K562 (cell line): Measurements from ENCODE around the gene ORAI1. TPM values are rescaled to one million over a fixed set of nuclear protein-coding genes. Genes with fewer than 3 reads are reported as not detected.
A peak's percentile ranks its signal among the peaks of the same experiment; 100 is the strongest.

Experiments
- CGGBP1 ChIP-seq: fragments of 250-450 bp; sonication (Bioruptor Pico); IDR thresholded peaks from 2 replicates; pipeline ENCODE4 v1.9.0; 2021; ENCODE audit warnings: mild to moderate bottlenecking
- NONO ChIP-seq, 2 experiments: fragments of 200-400 bp in 1 of 2; fragments of 450-650 bp in 1 of 2; formaldehyde crosslinking in 1 of 2; IDR thresholded peaks; 2 replicates each; pipeline ENCODE4 v1.6.1; 2017; ENCODE audit warnings: low read depth in 2 of 2, mild to moderate bottlenecking in 2 of 2, moderate library complexity in 2 of 2, low read length in 1 of 2
- TAF1 ChIP-seq: IDR thresholded peaks from 2 replicates; pipeline ENCODE4 v1.6.1; 2011; ENCODE audit warnings: mild to moderate bottlenecking, low read length, moderate library complexity; ENCODE audit not compliant: insufficient read depth, control insufficient read depth, severe bottlenecking; ENCODE audit errors: extremely low read depth
- THRA ChIP-seq: fragments of 450-650 bp; IDR thresholded peaks from 2 replicates; pipeline ENCODE4 v1.6.1; 2017; ENCODE audit warnings: mild to moderate bottlenecking, moderate library complexity
- THRAP3 ChIP-seq: fragments of 450-650 bp; IDR thresholded peaks from 2 replicates; pipeline ENCODE4 v1.6.1; 2016; ENCODE audit warnings: mild to moderate bottlenecking, inconsistent platforms, borderline replicate concordance
- ZBTB40 ChIP-seq, 2 experiments: fragments of 450-650 bp in 1 of 2; sonication (generic) in 1 of 2; formaldehyde crosslinking in 1 of 2; IDR thresholded peaks; 2 replicates each; pipeline versions ENCODE4 v1.7.1 to v1.9.0; 2016 to 2022; ENCODE audit warnings: inconsistent platforms in 1 of 2, mild to moderate bottlenecking in 1 of 2, missing genetic modification reagents in 1 of 2
- ZEB2 ChIP-seq: fragments of 450-650 bp; IDR thresholded peaks from 2 replicates; pipeline ENCODE4 v1.6.1; 2016
- ZNF277 ChIP-seq: fragments of 250-450 bp; sonication (Bioruptor Pico); IDR thresholded peaks from 2 replicates; pipeline ENCODE4 v1.8.0; 2022; ENCODE audit warnings: inconsistent platforms, mild to moderate bottlenecking, moderate library complexity, borderline replicate concordance
- ZNF507 ChIP-seq: conservative IDR thresholded peaks from 2 replicates; pipeline ENCODE4 v1.6.1; 2017; ENCODE audit warnings: missing genetic modification characterization, missing compliant biosample characterization
- ZNF589 ChIP-seq: fragments of 200-800 bp; sonication (Bioruptor generic); IDR thresholded peaks from 2 replicates; pipeline ENCODE4 v1.6.1; 2016; ENCODE audit warnings: low read depth, missing genetic modification characterization, missing compliant biosample characterization
- ZNF644 ChIP-seq: fragments of 200-800 bp; sonication (Bioruptor generic); IDR thresholded peaks from 2 replicates; pipeline ENCODE4 v1.6.1; 2016; ENCODE audit warnings: low read depth, missing genetic modification characterization, missing compliant biosample characterization
- ZNF76 ChIP-seq: fragments of 250-450 bp; sonication (Bioruptor Pico); IDR thresholded peaks from 2 replicates; pipeline ENCODE4 v1.4.0; 2020; ENCODE audit warnings: mild to moderate bottlenecking, moderate library complexity, borderline replicate concordance
- polyA plus RNA-seq, 8 experiments: library from polyadenylated mRNA; depleted of rRNA in 4 of 8; stranded (reverse) in 5 of 8; unstranded in 3 of 8; fragments of >200 nt; fragmentation: Nextera tagmentation in 2 of 8; fragmentation: Illumina TruSeq in 1 of 8; extraction: Ambion mirVana in 2 of 8; extraction: Trizol in 1 of 8; gene quantifications; 2 replicates each; pipeline versions ENCODE4 v1.2.1 to v1.2.3, GENCODE V29; 2011 to 2014; ENCODE audit warnings: inconsistent platforms in 1 of 8, missing spikeins in 1 of 8
- total RNA-seq, 7 experiments: library from RNA; depleted of rRNA in 6 of 7; stranded (reverse); fragments of >200 nt in 6 of 7; fragmentation: Illumina TruSeq in 2 of 7; extraction: Trizol in 2 of 7; gene quantifications; 2 replicates each; pipeline versions ENCODE4 v1.2.1 to v1.2.3, GENCODE V29; 2011 to 2021; ENCODE audit warnings: low replicate concordance in 1 of 7

The ORAI1 gene
- total and polyA plus RNA-seq, 9 of the 15 experiments (the other 6 are each of a cell fraction or from before 2014, with no cell fraction given), result 2.6 to 23.8 (median 9.3) TPM

- TF ChIP-seq ZNF644 (tag), result 0 out of 2 replicates have a peak, but pooled peaks have one; percentile 10
- TF ChIP-seq ZEB2, result no peak
- no peak for TF ChIP-seq THRA
- no peak for TF ChIP-seq ZNF507 (tag)
- TF ChIP-seq ZNF277 (CRISPR knock-in tag), result no peak
- 0 out of 2 replicates have a peak, but pooled peaks have one; percentile 36 for TF ChIP-seq CGGBP1 (CRISPR knock-in tag)
- no peak for TF ChIP-seq THRAP3
- TF ChIP-seq ZNF589, result no peak; the same call in 1 of the 2 replicates
- TF ChIP-seq ZBTB40 (IDR thresholded peaks at IDR 0.05), result no peak
- no peak for TF ChIP-seq ZBTB40 (CRISPR knock-in tag; IDR thresholded peaks at IDR 0.05)
- TF ChIP-seq ZNF76 (CRISPR knock-in tag), result no peak
- TF ChIP-seq TAF1, result peak; percentile 58
- TF ChIP-seq NONO (IDR thresholded peaks at IDR 0.05; ENCODE audit: low read depth in 2 of 2, low read length in 1 of 2), result peak; percentile 77 to 92
Measured at GRCh38 chr12:121626087-121626852, at the start of gene ORAI1 (continued).
